Activated T-helper 17 cell treated with anti-CD3 and anti-CD28 coated beads, Interleukin-2, amount 50 U/mL, for 72 hours (primary cell): ENCODE data around the gene ENO3. TPM values are rescaled to one million over a fixed set of nuclear protein-coding genes. Genes with fewer than 3 reads are reported as not detected.
A peak's percentile ranks its signal among the peaks of the same experiment; 100 is the strongest.

Source experiments
- ATAC-seq: fragments of 150-1000 bp; cut with Tn5 transposase; replicated peaks from 2 replicates; pipeline ENCODE4 v1.10.0; 2021; ENCODE audit warnings: mild to moderate bottlenecking, moderate library complexity
- H3K27ac Mint-ChIP-seq: one replicate; pipeline ENCODE4 v1.8.0; 2022; ENCODE audit warnings: mixed read lengths
- H3K27me3 Mint-ChIP-seq: one replicate; pipeline ENCODE4 v1.8.0; 2022; ENCODE audit warnings: mixed read lengths
- H3K36me3 Mint-ChIP-seq: one replicate; pipeline ENCODE4 v1.8.0; 2022; ENCODE audit warnings: low read depth, mild to moderate bottlenecking, mixed read lengths
- H3K4me1 Mint-ChIP-seq: one replicate; pipeline ENCODE4 v1.8.0; 2022; ENCODE audit warnings: mixed read lengths
- H3K4me3 Mint-ChIP-seq: one replicate; pipeline ENCODE4 v1.8.0; 2022; ENCODE audit warnings: mild to moderate bottlenecking, mixed read lengths
- H3K9me3 Mint-ChIP-seq: one replicate; pipeline ENCODE4 v1.8.0; 2022; ENCODE audit warnings: mixed read lengths
- total RNA-seq, 2 donors: library from RNA; stranded (reverse); gene quantifications; one replicate each; pipeline ENCODE4 v1.2.3, GENCODE V29; 2022

Gene ENO3
- total RNA-seq, 2 donors from 2014 or later = 27.4 to 30.3 TPM

DNA sequence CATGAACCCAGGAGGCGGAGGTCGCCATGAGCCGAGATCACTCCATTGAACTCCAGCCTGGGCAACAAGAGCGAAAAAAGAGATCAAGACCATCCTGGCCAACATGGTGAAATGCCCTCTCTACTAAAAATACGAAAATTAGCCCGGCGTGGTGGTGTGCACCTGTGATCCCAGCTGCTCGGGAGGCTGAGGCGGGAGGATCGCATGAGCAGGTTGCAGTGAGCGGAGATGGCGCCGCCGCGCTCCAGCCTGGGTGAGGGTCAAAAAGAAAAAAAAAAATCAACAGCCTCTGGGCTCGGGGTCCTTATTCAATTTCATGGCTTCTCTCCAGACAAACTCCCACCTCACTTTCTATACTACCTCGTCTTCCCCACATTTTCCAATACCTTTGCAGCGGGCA is 22.0 kb upstream of the ENO3 start:
- Mint-ChIP-seq H3K4me1 (peaks cover 17% of the 10 kb centered on the region), H3K4me3 (no peak overlapping the region), H3K9me3 (no peaks in the 10 kb centered on the region), H3K36me3 (peaks cover 20% of the 10 kb centered on the region), H3K27ac (no peak overlapping the region), H3K27me3 (no peaks in the 10 kb centered on the region)
- ATAC-seq = no peak

DNA sequence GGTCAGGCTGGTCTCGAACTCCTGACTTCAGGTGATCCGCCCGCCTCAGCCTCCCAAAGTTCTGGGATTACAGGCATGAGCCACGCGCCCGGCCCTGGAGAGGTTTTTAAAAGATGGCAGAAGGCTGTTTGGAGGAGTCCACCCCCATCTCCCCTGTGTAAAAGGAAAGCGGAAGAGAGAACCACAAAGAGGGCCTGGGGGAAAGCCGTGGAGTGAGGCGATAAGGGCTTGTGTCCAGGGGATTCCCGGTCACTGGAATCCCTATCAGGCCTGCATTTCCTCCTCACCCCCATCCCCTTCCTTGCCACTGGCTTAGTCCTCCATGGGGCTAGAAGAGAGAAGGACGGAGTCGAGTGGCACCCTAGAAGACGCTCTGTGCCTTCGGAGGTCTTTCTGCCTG is 19.0 kb upstream of the ENO3 start, which contains the start of gene GP1BA:
TSS of gene GP1BA (plus strand) at position 315 of the 400 bp plus-strand sequence. CDS start 328 bp downstream, outside the sequence.
- Mint-ChIP-seq H3K27me3 (no peaks in the 10 kb centered on the region), H3K27ac (peak within 1 kb of the TSS; percentile 47)

DNA sequence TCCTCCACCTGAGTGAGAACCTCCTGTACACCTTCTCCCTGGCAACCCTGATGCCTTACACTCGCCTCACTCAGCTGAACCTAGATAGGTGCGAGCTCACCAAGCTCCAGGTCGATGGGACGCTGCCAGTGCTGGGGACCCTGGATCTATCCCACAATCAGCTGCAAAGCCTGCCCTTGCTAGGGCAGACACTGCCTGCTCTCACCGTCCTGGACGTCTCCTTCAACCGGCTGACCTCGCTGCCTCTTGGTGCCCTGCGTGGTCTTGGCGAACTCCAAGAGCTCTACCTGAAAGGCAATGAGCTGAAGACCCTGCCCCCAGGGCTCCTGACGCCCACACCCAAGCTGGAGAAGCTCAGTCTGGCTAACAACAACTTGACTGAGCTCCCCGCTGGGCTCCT is 18.2 kb upstream of the ENO3 start:
- H3K4me1 Mint-ChIP-seq = peaks cover 21% of the 10 kb centered on the region
- no peak for ATAC-seq
- H3K36me3 Mint-ChIP-seq = peaks cover 48% of the 10 kb centered on the region
- no peak overlapping the region for H3K4me3 Mint-ChIP-seq
- no peaks in the 10 kb centered on the region for H3K27me3 Mint-ChIP-seq
- peak overlapping the region; percentile 47 for H3K27ac Mint-ChIP-seq
- H3K9me3 Mint-ChIP-seq = no peaks in the 10 kb centered on the region

More for the DNA sequence above, 19.0 kb upstream of the ENO3 start, which contains the start of gene GP1BA:
- Mint-ChIP-seq H3K9me3 (no peaks in the 10 kb centered on the region), H3K36me3 (peaks cover 40% of the 10 kb centered on the region), H3K4me3 (no peak within 1 kb of the TSS), H3K4me1 (peaks cover 21% of the 10 kb centered on the region)
- ATAC-seq = no peak

DNA sequence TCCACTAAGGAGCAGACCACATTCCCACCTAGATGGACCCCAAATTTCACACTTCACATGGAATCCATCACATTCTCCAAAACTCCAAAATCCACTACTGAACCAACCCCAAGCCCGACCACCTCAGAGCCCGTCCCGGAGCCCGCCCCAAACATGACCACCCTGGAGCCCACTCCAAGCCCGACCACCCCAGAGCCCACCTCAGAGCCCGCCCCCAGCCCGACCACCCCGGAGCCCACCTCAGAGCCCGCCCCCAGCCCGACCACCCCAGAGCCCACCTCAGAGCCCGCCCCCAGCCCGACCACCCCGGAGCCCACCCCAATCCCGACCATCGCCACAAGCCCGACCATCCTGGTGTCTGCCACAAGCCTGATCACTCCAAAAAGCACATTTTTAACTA is 17.3 kb upstream of the ENO3 start:
- no peak overlapping the region for H3K4me3 Mint-ChIP-seq
- H3K9me3 Mint-ChIP-seq = no peaks in the 10 kb centered on the region
- no peaks in the 10 kb centered on the region for H3K27me3 Mint-ChIP-seq
- H3K36me3 Mint-ChIP-seq = peaks cover 50% of the 10 kb centered on the region
- peak overlapping the region; percentile 47 for H3K27ac Mint-ChIP-seq
- ATAC-seq = no peak
- peaks cover 27% of the 10 kb centered on the region for H3K4me1 Mint-ChIP-seq

DNA sequence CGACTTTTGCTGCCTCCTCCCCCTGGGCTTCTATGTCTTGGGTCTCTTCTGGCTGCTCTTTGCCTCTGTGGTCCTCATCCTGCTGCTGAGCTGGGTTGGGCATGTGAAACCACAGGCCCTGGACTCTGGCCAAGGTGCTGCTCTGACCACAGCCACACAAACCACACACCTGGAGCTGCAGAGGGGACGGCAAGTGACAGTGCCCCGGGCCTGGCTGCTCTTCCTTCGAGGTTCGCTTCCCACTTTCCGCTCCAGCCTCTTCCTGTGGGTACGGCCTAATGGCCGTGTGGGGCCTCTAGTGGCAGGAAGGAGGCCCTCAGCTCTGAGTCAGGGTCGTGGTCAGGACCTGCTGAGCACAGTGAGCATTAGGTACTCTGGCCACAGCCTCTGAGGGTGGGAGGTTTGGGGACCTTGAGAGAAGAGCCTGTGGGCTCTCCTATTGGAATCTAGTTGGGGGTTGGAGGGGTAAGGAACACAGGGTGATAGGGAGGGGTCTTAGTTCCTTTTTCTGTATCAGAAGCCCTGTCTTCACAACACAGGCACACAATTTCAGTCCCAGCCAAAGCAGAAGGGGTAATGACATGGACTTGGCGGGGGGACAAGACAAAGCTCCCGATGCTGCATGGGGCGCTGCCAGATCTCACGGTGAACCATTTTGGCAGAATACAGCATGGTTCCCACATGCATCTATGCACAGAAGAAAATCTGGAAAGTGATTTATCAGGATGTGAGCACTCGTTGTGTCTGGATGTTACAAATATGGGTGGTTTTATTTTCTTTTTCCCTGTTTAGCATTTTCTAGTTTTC is 16.5 kb upstream of the ENO3 start:
- Mint-ChIP-seq H3K4me1 (peaks cover 27% of the 10 kb centered on the region), H3K9me3 (no peaks in the 10 kb centered on the region), H3K4me3 (peak overlapping the region; percentile 42), H3K36me3 (peaks cover 50% of the 10 kb centered on the region), H3K27me3 (no peaks in the 10 kb centered on the region), H3K27ac (peak overlapping the region; percentile 47)
- ATAC-seq = peak; percentile 85

DNA sequence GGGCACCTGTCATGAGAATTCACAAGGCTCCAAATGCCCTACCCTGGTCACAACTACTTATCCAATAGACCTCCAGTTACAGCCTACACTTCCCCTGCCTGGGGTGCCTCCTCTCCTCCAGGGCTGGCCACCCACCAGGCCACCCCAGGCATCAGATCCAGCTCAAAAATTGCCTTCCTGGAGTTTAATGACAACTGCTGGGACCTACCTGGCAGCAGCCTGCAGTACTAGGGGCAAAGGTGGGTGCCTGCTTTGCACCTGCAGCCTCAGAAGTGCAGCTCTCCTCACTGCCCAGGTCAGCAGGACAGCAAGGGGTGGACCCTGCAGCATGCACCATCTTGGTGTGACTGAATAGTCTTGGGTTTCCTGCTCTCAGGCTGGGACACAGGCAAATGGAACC is 15.3 kb upstream of the ENO3 start:
- peaks cover 27% of the 10 kb centered on the region for H3K4me1 Mint-ChIP-seq
- H3K36me3 Mint-ChIP-seq = peaks cover 54% of the 10 kb centered on the region
- H3K27me3 Mint-ChIP-seq = no peaks in the 10 kb centered on the region
- H3K27ac Mint-ChIP-seq = peak overlapping the region; percentile 25
- no peak for ATAC-seq
- H3K4me3 Mint-ChIP-seq = no peak overlapping the region
- no peaks in the 10 kb centered on the region for H3K9me3 Mint-ChIP-seq

DNA sequence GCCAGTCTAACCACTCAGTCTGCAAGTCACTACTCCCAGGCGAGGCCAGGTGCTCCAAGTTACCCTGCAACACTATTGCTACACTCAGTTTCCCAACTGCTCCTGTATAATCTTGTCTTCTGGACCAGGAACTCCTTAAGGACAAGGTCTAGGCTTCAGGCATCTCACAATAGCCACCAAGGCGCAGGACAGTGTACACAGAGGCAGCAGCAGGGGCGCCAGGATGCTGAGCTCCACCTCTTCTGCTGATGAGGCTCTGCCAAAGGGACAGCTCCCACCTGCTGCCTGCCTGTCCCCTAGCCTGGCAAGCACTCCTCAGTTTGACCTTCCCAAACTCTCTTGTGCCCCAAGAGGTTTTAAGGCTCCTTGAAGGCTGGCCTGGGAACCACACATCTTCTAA is 14.5 kb upstream of the ENO3 start:
- no peak for ATAC-seq
- peaks cover 33% of the 10 kb centered on the region for H3K4me1 Mint-ChIP-seq
- H3K4me3 Mint-ChIP-seq = no peak overlapping the region
- no peaks in the 10 kb centered on the region for H3K27me3 Mint-ChIP-seq
- peaks cover 61% of the 10 kb centered on the region for H3K36me3 Mint-ChIP-seq
- no peaks in the 10 kb centered on the region for H3K9me3 Mint-ChIP-seq
- H3K27ac Mint-ChIP-seq = peak overlapping the region; percentile 41

DNA sequence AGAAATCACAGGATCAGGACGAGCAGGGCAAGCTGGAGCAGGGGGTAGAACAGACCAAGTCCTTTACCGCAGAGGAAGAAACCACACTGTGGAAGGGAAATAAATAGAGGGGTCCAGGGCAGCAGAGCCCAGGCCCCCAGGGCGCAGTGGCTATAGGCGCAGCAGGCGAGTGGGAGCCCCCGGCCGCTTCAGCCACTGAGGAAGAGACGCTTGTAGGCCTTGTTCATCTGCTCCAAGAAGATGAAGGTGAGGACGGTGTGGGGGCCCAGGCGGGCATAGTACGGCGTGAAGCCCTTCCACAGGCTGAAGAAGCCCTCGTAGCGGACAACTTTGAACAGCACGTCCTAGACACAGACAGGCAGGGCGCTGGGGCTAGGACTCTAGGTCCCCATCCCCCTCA is 13.4 kb upstream of the ENO3 start:
- no peaks in the 10 kb centered on the region for H3K27me3 Mint-ChIP-seq
- H3K4me3 Mint-ChIP-seq = peak overlapping the region; percentile 91
- peaks cover 40% of the 10 kb centered on the region for H3K4me1 Mint-ChIP-seq
- ATAC-seq = no peak
- H3K9me3 Mint-ChIP-seq = no peaks in the 10 kb centered on the region
- peaks cover 73% of the 10 kb centered on the region for H3K36me3 Mint-ChIP-seq
- peak overlapping the region; percentile 41 for H3K27ac Mint-ChIP-seq

DNA sequence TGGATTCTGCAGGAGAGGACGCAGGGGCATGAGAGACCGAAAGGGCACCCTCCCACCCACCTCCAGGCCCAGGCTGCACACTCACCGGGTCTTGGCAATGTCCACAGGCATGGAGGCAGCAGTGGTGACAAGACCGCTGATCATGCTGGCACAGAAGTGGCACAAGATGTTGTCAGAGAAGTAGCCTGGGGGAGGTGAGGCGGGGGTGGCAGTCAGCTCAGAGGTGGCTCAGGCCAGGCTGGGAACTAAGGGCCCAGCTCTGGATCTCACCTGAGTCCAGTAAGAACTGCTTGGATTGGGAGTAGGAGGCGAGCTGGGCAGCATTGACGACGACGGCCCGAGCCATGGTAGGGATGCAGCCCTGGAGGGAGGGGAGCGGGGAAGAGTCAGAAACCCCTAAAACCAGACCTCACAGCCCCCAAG is 12.8 kb upstream of the ENO3 start:
- peaks cover 44% of the 10 kb centered on the region for H3K4me1 Mint-ChIP-seq
- peak overlapping the region; percentile 93 for H3K27ac Mint-ChIP-seq
- no peaks in the 10 kb centered on the region for H3K9me3 Mint-ChIP-seq
- no peaks in the 10 kb centered on the region for H3K27me3 Mint-ChIP-seq
- H3K36me3 Mint-ChIP-seq = peaks cover 78% of the 10 kb centered on the region
- no peak for ATAC-seq
- H3K4me3 Mint-ChIP-seq = peak overlapping the region; percentile 91

DNA sequence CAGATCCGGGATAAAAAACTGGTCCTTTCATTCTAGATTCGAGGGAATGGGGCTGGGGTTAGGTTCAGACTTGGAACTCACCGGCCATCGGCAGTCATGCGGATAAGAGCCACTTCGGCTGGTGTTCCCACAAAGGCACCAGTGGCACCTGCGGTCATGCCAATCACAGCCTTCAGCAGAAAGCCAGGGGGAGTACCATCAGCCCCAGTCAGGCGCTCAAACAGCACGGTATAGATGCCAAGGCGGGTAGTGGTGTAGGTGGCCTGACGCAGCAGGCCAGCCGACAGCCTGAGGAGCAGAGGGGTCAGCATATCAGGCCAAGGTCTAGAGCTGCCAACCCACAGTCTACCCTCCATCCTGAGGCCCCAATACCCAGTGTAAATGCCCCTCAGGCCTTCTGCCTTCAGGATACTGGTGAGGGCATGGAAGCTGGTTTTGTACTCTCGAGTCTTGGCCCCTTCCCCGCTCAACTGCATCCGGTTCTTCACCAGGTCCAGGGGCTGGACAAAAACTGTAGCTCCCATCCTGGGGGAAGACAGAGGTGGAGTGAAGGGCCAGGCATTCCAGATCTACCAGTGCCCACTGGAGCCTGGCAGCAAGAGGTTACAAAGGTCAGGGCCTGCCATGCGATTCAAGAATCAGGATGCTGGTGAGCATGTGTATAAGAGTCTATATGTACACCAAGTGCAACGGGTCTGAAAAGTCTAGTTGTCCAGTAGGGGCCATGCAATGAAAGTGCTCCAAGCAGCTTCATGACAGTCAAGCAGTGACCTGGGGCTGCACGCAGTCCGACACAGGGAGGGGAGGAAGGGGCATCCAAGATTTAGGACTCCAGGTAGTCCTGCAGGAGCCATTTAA is 12.0 kb upstream of the ENO3 start:
- peaks cover 84% of the 10 kb centered on the region for H3K36me3 Mint-ChIP-seq

DNA sequence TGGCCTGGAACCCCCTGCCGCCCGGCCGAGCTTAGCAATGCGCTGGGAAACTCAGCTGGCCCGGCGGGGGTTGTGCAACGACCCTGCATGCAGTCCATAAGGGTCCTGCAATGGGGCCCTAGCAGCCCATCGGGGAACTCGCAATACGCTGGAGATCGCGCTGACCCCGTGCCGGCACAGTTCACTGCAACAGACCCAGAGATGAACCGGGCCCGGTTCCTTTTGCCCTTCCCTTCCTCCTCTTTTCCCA is 11.4 kb upstream of the ENO3 start:
- H3K27ac Mint-ChIP-seq = peak overlapping the region; percentile 93

More for the DNA sequence above, 12.0 kb upstream of the ENO3 start:
- Mint-ChIP-seq H3K4me1 (peaks cover 41% of the 10 kb centered on the region), H3K4me3 (peak overlapping the region; percentile 91), H3K9me3 (no peaks in the 10 kb centered on the region), H3K27me3 (no peaks in the 10 kb centered on the region), H3K27ac (peak overlapping the region; percentile 93)
- ATAC-seq = no peak

DNA sequence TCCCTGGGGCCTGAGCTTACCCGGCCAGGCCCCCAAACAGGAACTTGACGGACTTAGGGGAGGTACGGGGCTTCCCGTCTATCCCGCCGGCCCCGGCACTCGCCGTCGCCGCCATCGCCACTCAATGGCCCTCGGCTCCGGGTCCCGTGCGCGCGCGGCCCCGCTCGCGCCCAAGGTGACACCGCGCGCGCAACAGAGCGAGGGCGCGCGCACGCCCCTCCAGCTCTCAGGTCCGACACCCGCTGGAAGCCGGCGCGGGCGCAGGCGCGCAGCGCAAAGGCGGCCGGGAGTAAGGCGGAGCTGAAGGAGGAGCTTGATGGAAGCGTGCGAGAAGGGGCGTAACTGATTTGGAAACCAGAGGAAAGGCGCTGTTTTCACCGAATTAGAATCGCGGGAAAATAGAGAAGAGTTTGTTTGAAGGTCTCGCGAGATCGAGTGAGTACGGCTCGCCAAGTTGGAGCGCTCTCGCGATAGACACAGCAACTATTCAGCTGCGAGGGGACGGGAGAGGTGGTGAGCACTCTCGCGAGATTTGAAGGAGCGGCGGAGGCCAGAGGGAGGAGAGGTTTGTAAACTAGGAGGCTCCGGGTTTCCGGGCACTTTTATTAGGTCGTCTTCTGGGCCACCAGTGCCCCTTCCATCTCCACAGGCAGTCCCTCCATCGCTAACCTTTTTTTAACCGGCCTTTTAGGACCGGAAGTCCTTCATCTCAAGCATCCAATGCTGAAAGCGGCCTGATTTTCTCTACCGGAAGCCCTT is 10.9 kb upstream of the ENO3 start, which contains the start of the genes RNF167 and SLC25A11:
TSS of gene RNF167 (plus strand) at position 473 of the 759 bp plus-strand sequence. CDS start 642 bp downstream, outside the sequence.
TSS of gene SLC25A11 (minus strand) at position 251 of the 759 bp plus-strand sequence. CDS start at position 115, 136 bp downstream.
- H3K27me3 Mint-ChIP-seq = no peaks in the 10 kb centered on the region
- peak; percentile 86 for ATAC-seq
- peak within 1 kb of the TSS; percentile 91 for H3K4me3 Mint-ChIP-seq
- H3K9me3 Mint-ChIP-seq = no peaks in the 10 kb centered on the region
- H3K4me1 Mint-ChIP-seq = peaks cover 43% of the 10 kb centered on the region
- peaks cover 88% of the 10 kb centered on the region for H3K36me3 Mint-ChIP-seq
- H3K27ac Mint-ChIP-seq = peak within 1 kb of the TSS; percentile 93

More for the DNA sequence above, 11.4 kb upstream of the ENO3 start:
- peaks cover 41% of the 10 kb centered on the region for H3K4me1 Mint-ChIP-seq
- H3K36me3 Mint-ChIP-seq = peaks cover 84% of the 10 kb centered on the region
- H3K27me3 Mint-ChIP-seq = no peaks in the 10 kb centered on the region
- ATAC-seq = peak; percentile 0
- peak overlapping the region; percentile 91 for H3K4me3 Mint-ChIP-seq
- H3K9me3 Mint-ChIP-seq = no peaks in the 10 kb centered on the region

DNA sequence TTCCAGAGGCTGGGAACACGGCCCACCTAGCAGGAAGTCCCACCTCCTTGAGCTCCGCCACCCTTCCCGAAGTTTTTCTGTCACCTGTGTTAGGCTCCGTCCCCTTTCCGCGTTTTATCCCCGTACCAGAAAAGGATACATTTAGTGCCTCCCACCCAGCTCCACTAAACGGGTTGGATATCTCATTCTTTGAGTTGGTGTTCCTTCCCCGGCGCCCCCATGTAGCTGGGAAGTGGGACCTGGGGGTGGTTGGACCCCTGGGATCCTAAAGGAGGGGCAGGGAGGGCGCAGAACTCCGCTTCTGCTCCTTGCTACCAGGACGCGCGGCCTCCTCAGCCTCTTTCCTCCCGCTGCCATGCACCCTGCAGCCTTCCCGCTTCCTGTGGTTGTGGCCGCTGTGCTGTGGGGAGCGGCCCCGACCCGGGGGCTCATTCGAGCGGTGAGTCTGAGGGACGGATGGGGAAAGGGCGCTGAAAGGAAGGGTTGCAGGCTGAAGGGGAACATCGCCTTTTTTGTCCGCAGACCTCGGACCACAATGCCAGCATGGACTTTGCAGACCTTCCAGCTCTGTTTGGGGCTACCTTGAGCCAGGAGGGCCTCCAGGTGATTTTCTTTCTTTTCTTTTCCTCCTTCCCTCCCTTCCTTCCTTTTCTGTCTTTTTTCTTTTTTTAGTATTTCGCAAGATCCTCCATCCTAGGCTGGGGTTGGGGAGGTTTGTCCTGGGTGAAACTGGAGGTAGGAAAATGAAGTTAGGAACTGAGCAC is 10.2 kb upstream of the ENO3 start:
- no peaks in the 10 kb centered on the region for H3K9me3 Mint-ChIP-seq
- no peaks in the 10 kb centered on the region for H3K27me3 Mint-ChIP-seq
- peaks cover 51% of the 10 kb centered on the region for H3K4me1 Mint-ChIP-seq
- H3K27ac Mint-ChIP-seq = peak overlapping the region; percentile 93
- ATAC-seq = no peak
- peak overlapping the region; percentile 91 for H3K4me3 Mint-ChIP-seq
- peaks cover 94% of the 10 kb centered on the region for H3K36me3 Mint-ChIP-seq
